Measurements from ENCODE around the gene MID1. TPM values are rescaled to one million over a fixed set of nuclear protein-coding genes. Genes with fewer than 3 reads are reported as not detected.

Gene MID1
- total RNA-seq, 1 experiment from 2014 or later, result 32.4 TPM

GRCh38 chrX:10666102-10666501 lies 45.7 kb upstream of the MID1 start:
- Histone ChIP-seq H3K27ac (ENCODE audit: low read length) (no peak overlapping the region), H3K9me3 (ENCODE audit: control insufficient read depth, insufficient read depth, low read depth, low read length) (no peaks in the 10 kb centered on the region), H3K4me3 (ENCODE audit: low read depth in 2 of 2, low read length in 2 of 2) (no peak overlapping the region), H3K27me3 (ENCODE audit: control insufficient read depth, insufficient read depth, low read length) (no peaks in the 10 kb centered on the region), H3K4me1 (ENCODE audit: control insufficient read depth, insufficient read depth, low read length) (no peaks in the 10 kb centered on the region), H3K36me3 (ENCODE audit: control insufficient read depth, insufficient read depth, low read length) (no peaks in the 10 kb centered on the region)
- in situ Hi-C loops (cut with HindIII; ENCODE audit: low pct_unique_long_range_greater_than_20kb, low sequenced_read_pairs), result no loop called here
- ChIA-PET POLR2A (no interaction called here), CTCF (no interaction called here)
- ATAC-seq, result no peak
- intact Hi-C loops (cut with micrococcal nuclease; ENCODE audit: unreplicated experiment), result no loop called here
- no peak for DNase-seq (ENCODE audit: low read depth, low spot score)
- TF ChIP-seq SIN3A (IDR thresholded peaks at IDR 0.05; ENCODE audit: borderline replicate concordance, insufficient read depth, low read depth, low read length) (no peak), REST (IDR thresholded peaks at IDR 0.05; ENCODE audit: insufficient read depth in 1 of 2, low read depth in 2 of 2, low read length in 1 of 2) (no peak), POLR2AphosphoS5 (IDR thresholded peaks at IDR 0.05; ENCODE audit: low read depth, low read length) (no peak), TCF7L2 (IDR thresholded peaks at IDR 0.05; ENCODE audit: low read depth, low read length) (no peak), CTCF (IDR thresholded peaks at IDR 0.05) (no peak)
- BruUV-seq (replicated peaks), result no TSS peak

- intact Hi-C loops (cut with micrococcal nuclease; ENCODE audit: unreplicated experiment), result no loop called here
- H3K9me3 ChIP-seq (ENCODE audit: control insufficient read depth, insufficient read depth, low read depth, low read length), result no peaks in the 10 kb centered on the region
- H3K27ac ChIP-seq (ENCODE audit: low read length), result no peak overlapping the region
- no peak overlapping the region for H3K4me3 ChIP-seq (ENCODE audit: low read depth in 2 of 2, low read length in 2 of 2)
- POLR2A ChIA-PET, result no interaction called here
- CTCF ChIA-PET, result no interaction called here
- DNase-seq (ENCODE audit: low read depth, low spot score), result no peak
- H3K27me3 ChIP-seq (ENCODE audit: control insufficient read depth, insufficient read depth, low read length), result no peaks in the 10 kb centered on the region
- H3K36me3 ChIP-seq (ENCODE audit: control insufficient read depth, insufficient read depth, low read length), result no peaks in the 10 kb centered on the region
- in situ Hi-C loops (cut with HindIII; ENCODE audit: low pct_unique_long_range_greater_than_20kb, low sequenced_read_pairs), result no loop called here
- H3K4me1 ChIP-seq (ENCODE audit: control insufficient read depth, insufficient read depth, low read length), result no peaks in the 10 kb centered on the region
- BruUV-seq (replicated peaks), result no TSS peak
- ATAC-seq, result no peak
- no peak for TF ChIP-seq CTCF (IDR thresholded peaks at IDR 0.05)
Observed at GRCh38 chrX:10665681-10666080, 45.3 kb upstream of the MID1 start.

GRCh38 chrX:10660171-10660570 lies 39.8 kb upstream of the MID1 start:
- no peak overlapping the region for H3K4me3 ChIP-seq (ENCODE audit: low read depth in 2 of 2, low read length in 2 of 2)
- BruUV-seq (replicated peaks), result no TSS peak
- CTCF ChIA-PET, result no interaction called here
- POLR2A ChIA-PET, result no interaction called here
- in situ Hi-C loops (cut with HindIII; ENCODE audit: low pct_unique_long_range_greater_than_20kb, low sequenced_read_pairs), result no loop called here
- intact Hi-C loops (cut with micrococcal nuclease; ENCODE audit: unreplicated experiment), result no loop called here
- DNase-seq (ENCODE audit: low read depth, low spot score), result no peak
- no peaks in the 10 kb centered on the region for H3K27me3 ChIP-seq (ENCODE audit: control insufficient read depth, insufficient read depth, low read length)
- no peaks in the 10 kb centered on the region for H3K9me3 ChIP-seq (ENCODE audit: control insufficient read depth, insufficient read depth, low read depth, low read length)
- H3K4me1 ChIP-seq (ENCODE audit: control insufficient read depth, insufficient read depth, low read length), result no peaks in the 10 kb centered on the region
- H3K36me3 ChIP-seq (ENCODE audit: control insufficient read depth, insufficient read depth, low read length), result no peaks in the 10 kb centered on the region
- ATAC-seq, result no peak
- TF ChIP-seq CTCF (IDR thresholded peaks at IDR 0.05), result no peak
- TF ChIP-seq REST (IDR thresholded peaks at IDR 0.05; ENCODE audit: insufficient read depth in 1 of 2, low read depth in 2 of 2, low read length in 1 of 2), result no peak
- TF ChIP-seq TCF7L2 (IDR thresholded peaks at IDR 0.05; ENCODE audit: low read depth, low read length), result no peak
- TF ChIP-seq POLR2AphosphoS5 (IDR thresholded peaks at IDR 0.05; ENCODE audit: low read depth, low read length), result no peak
- TF ChIP-seq SIN3A (IDR thresholded peaks at IDR 0.05; ENCODE audit: borderline replicate concordance, insufficient read depth, low read depth, low read length), result no peak
- no peak overlapping the region for H3K27ac ChIP-seq (ENCODE audit: low read length)
